WERI-Rb-1 (cell line): ENCODE measurements around the gene FOXO6.

ENCODE experiments used
- DNase-seq: peaks from one replicate; pipeline ENCODE4 v3.0.0-alpha.2; 2020
- H3K27ac ChIP-seq: fragments of 250-450 bp; sonication (Bioruptor Pico); 2 replicates; pipeline ENCODE4 v1.5.1; 2020; ENCODE audit warnings: mild to moderate bottlenecking, moderate library complexity
- H3K27me3 ChIP-seq: fragments of 250-450 bp; sonication (Bioruptor Pico); 2 replicates; pipeline ENCODE4 v1.5.1; 2021; ENCODE audit warnings: mild to moderate bottlenecking, low read depth, moderate library complexity; ENCODE audit not compliant: insufficient read depth, severe bottlenecking
- H3K36me3 ChIP-seq: fragments of 250-450 bp; sonication (Bioruptor Pico); 2 replicates; pipeline ENCODE4 v1.5.1; 2020; ENCODE audit warnings: mild to moderate bottlenecking, moderate library complexity
- H3K4me3 ChIP-seq: 2 replicates; pipeline ENCODE4 v1.5.1; 2011; ENCODE audit warnings: low read depth, mild to moderate bottlenecking, control low read depth, low read length
- H3K9me3 ChIP-seq: fragments of 250-450 bp; sonication (Bioruptor Pico); 2 replicates; pipeline ENCODE4 v1.5.1; 2021; ENCODE audit warnings: mild to moderate bottlenecking, moderate library complexity; ENCODE audit not compliant: severe bottlenecking
- CTCF ChIP-seq: IDR thresholded peaks from 2 replicates; pipeline ENCODE4 v1.5.1; 2011; ENCODE audit warnings: low read depth, mild to moderate bottlenecking, control low read depth, inconsistent platforms, low read length

Gene FOXO6

GRCh38 chr1:41408691-41409090 is 47.5 kb downstream of the FOXO6 start:
- Histone ChIP-seq H3K36me3 (no peaks in the 10 kb centered on the region), H3K9me3 (no peaks in the 10 kb centered on the region), H3K27ac (no peak overlapping the region), H3K4me3 (no peak overlapping the region), H3K27me3 (peaks cover 8% of the 10 kb centered on the region)
- DNase-seq: no peak
- TF ChIP-seq CTCF: no peak

GRCh38 chr1:41409825-41410224 is 48.6 kb downstream of the FOXO6 start:
- H3K36me3 ChIP-seq: no peaks in the 10 kb centered on the region
- no peak for DNase-seq
- no peak overlapping the region for H3K27ac ChIP-seq
- H3K9me3 ChIP-seq: no peaks in the 10 kb centered on the region
- H3K27me3 ChIP-seq: peaks cover 8% of the 10 kb centered on the region
- no peak overlapping the region for H3K4me3 ChIP-seq
- TF ChIP-seq CTCF: no peak

- Histone ChIP-seq H3K9me3 (no peaks in the 10 kb centered on the region), H3K27me3 (peaks cover 8% of the 10 kb centered on the region), H3K4me3 (no peak overlapping the region), H3K36me3 (no peaks in the 10 kb centered on the region), H3K27ac (no peak overlapping the region)
- TF ChIP-seq CTCF: no peak
- no peak for DNase-seq
Observed at GRCh38 chr1:41410462-41410861, 49.2 kb downstream of the FOXO6 start.

GRCh38 chr1:41411229-41411628 is 50.0 kb downstream of the FOXO6 start:
- TF ChIP-seq CTCF: no peak
- Histone ChIP-seq H3K4me3 (no peak overlapping the region), H3K9me3 (no peaks in the 10 kb centered on the region), H3K27me3 (peaks cover 8% of the 10 kb centered on the region), H3K36me3 (no peaks in the 10 kb centered on the region), H3K27ac (no peak overlapping the region)
- peak; percentile 58 for DNase-seq

- peak; percentile 56 for DNase-seq
- TF ChIP-seq CTCF: no peak
- Histone ChIP-seq H3K4me3 (no peak overlapping the region), H3K9me3 (no peaks in the 10 kb centered on the region), H3K27ac (peak overlapping the region; percentile 40; the same call in 1 of the 2 replicates), H3K36me3 (no peaks in the 10 kb centered on the region), H3K27me3 (peaks cover 8% of the 10 kb centered on the region)
Observed at GRCh38 chr1:41412748-41413147, 51.5 kb downstream of the FOXO6 start.

GRCh38 chr1:41413748-41414281 is 52.6 kb downstream of the FOXO6 start:
- TF ChIP-seq CTCF: no peak

More at GRCh38 chr1:41413748-41414281, 52.6 kb downstream of the FOXO6 start:
- no peaks in the 10 kb centered on the region for H3K36me3 ChIP-seq
- DNase-seq: no peak
- no peaks in the 10 kb centered on the region for H3K9me3 ChIP-seq
- no peak overlapping the region for H3K4me3 ChIP-seq
- no peak overlapping the region for H3K27ac ChIP-seq
- H3K27me3 ChIP-seq: peaks cover 8% of the 10 kb centered on the region
